Bladder microvascular endothelial cell (primary cell): ENCODE data around the gene RAB30. TPM values are rescaled to one million over a fixed set of nuclear protein-coding genes. Genes with fewer than 3 reads are reported as not detected.

ENCODE experiments used
- total RNA-seq: library from RNA; depleted of rRNA; stranded (reverse); fragments of >200 nt; gene quantifications from 2 replicates; pipeline ENCODE4 v1.2.3, GENCODE V29; 2014

Gene RAB30, protein sequence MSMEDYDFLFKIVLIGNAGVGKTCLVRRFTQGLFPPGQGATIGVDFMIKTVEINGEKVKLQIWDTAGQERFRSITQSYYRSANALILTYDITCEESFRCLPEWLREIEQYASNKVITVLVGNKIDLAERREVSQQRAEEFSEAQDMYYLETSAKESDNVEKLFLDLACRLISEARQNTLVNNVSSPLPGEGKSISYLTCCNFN
- 7.3 and 20.5 TPM in 2 replicates for total RNA-seq

DNA sequence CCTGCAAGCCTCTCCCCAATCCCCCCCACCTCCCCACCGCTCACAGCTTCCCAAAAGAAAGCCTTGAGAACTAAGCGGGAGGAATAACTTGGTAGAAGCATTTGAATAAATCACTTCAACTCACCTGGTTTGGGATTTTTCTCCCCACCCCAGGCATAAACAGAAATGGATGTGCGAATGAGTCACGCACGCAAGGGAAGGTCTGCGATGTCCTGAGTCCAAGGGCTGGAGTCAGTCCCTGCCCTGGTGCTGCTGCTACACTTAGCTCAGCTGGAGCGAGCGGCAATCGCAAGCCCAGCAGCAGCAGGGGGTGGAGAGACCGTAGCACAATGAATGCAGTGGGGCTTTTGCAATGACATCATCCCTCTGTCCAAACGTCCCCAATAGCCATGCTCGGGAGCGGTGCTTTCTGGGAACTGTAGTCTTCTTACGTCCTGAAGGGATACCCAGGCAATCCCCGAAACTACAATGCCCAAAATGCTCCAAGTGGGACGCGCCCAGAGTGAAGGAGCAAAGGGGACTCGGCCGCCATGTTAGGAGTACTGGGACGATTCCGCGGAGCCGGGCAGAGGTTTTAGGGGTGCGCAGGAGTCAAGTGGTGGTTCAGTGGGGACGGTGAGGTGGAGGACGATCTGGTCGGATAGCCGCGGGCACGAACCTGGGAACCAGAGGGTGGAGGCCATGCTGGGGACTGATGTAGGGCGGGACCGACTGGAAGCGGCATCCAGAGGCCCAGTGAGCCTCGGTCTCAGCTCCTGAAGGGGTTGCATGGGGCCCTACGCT is at the start of gene RAB30:
Gene RAB30 (minus strand): TSS at position 331 of the 783 bp plus-strand sequence. CDS start 74,581 bp downstream, outside the sequence.

Other genes with a start within 250 kb of the RAB30 start
- gene PRCP, start 171.5 kb downstream of the RAB30 start, total RNA-seq, result 94.7 and 588 TPM in 2 replicates
- gene DDIAS, start 170.2 kb downstream of the RAB30 start, total RNA-seq, result 2.9 and 5.7 TPM in 2 replicates
- 22.5 and 41.3 TPM in 2 replicates for gene PCF11, start 85.2 kb upstream of the RAB30 start, total RNA-seq
- 2.3 and 3.5 TPM in 2 replicates for gene ANKRD42, start 121.8 kb upstream of the RAB30 start, total RNA-seq
- 61.4 and 73.1 TPM in 2 replicates for gene CCDC90B, start 214.5 kb upstream of the RAB30 start, total RNA-seq